GM21576 (cell line): ENCODE results near the gene ACSS1.
"Not testable (repeated sequence)": the region's sequence is repeated elsewhere in the genome, so short reads cannot be mapped to it uniquely, and the experiment has no call there.

Experiments
- ATAC-seq: cut with Tn5 transposase; IDR thresholded peaks from one replicate; pipeline ENCODE4 v1.9.1; 2021; ENCODE audit warnings: mild to moderate bottlenecking, moderate library complexity; ENCODE audit not compliant: unreplicated experiment

The ACSS1 gene

DNA sequence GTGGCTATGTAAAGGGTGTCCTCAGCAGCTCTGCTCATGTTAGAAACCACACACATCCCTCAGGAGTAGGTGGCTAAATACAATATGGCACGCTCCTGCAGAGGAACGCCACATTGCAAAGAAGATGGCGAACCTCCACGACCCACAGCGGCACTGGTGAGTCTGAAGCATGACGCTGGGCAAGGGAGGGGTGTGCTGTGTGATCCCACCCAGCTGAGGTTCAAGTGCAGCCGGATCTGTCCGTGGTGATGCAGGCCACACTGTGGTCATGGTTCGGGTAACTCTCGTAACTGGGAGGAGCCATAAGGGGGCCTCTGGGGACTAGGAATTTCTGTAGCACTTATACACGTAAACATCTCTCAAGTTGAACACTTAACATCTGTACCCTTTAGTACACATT, 42.0 kb downstream of the ACSS1 start:
- no peak for ATAC-seq

DNA sequence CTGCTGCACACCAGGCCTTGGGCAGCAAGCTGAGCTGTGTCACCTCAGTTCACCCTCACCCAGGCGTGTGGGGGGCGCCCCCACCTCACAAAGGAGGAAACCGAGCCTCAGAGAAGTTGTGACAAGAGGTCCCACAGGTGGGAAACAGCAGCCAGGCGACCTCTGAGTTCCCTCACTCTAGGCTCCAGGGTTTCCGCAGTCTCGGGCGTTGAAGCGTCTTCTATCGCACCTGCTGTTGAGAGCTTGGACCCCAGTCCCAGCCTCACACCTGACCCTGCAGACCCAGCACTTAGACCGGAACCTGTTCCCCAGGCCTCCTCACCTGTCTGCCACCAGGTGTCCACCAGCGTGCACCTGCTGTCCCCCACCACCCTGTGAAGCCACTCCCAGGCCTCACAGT, 43.1 kb downstream of the ACSS1 start:
- no peak for ATAC-seq

DNA sequence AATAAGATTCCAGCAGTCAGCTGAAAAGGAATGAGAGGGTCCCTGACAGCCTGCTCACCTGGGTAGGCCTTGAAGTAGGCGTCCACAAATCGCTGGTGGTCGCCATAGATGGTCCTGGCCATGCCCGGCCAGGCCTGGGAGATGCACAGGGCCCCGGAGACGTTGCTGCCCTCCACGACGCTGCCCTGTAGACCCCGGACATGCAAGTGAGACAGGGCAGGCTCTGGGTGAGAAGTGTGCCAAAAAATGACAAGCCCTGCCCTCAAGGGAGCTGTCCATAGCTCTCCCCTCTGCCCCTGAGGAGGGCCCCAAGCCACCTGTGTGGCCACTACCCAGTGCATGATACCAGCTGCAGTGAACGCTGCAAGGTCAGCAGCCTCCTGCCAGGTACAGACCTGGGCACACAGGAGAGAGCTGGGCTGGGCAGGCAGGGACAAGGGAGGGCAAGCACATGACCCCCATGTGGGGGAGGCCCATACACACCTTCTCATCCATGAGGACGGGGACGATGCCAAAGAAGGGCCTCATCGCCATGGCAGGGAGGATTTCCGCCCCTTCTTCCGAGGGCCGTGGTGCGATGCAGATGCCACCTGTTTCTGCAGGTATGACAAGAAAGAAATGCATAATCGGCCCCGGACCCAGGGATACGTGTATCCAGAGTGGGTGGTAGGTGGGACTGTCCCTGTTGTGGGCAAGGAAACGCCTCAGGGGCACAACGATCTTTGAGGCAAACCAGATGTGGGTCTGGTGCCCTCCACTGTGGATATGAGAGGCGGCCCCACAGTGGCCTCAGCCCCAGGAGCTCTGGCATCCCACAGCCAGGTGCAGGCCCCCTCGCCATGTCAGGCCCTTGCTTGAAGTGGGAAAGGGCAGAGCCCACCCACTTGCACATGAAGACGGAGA, 44.2 kb downstream of the ACSS1 start:
- no peak for ATAC-seq

DNA sequence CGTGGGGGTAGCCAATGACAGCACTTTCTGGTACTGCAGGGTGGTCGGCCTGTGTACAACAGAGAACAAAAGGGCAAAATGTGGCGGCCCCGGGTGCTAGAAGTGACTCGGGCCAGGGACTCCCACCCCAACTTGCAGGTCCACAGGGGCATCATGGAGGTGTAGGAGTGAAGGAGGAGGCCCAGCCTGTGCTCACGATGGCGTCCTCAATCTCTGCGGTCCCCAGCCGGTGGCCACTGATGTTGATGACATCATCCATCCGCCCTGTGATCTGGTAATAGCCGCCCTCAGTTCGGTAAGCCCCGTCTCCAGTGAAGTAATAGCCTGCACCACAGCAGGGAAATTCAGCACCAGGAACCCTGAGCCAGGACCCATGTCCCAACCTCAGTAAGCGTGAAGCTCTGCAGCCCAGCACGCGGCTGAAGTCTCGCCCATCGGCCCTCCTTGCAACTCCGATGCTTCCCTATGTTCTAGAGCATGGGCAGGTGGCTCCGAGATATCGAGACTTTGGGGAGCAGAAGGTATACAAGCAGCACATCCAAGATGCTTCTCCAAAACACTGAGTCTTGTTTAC, 45.2 kb downstream of the ACSS1 start:
- no peak for ATAC-seq

DNA sequence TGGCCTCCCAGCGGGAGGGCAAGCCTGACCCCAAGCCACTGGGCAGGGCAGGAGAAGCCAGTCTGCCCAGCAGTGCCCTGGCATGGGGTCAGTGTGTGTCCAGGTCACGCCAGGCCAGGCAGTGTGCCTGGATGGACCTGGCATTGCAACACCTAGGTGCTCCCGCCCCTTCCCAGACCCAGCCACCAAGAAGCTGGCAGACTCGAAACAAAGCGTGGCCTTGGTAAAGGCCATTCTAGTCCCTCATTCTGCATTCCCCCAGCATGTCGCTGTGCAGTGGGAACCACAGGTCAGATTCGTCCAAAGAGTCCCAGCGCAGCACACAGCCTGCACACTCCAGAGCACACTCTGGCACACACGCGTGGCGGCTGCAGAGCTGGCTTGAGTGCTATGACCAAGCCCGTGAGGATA, 46.1 kb downstream of the ACSS1 start:
- no peak for ATAC-seq

DNA sequence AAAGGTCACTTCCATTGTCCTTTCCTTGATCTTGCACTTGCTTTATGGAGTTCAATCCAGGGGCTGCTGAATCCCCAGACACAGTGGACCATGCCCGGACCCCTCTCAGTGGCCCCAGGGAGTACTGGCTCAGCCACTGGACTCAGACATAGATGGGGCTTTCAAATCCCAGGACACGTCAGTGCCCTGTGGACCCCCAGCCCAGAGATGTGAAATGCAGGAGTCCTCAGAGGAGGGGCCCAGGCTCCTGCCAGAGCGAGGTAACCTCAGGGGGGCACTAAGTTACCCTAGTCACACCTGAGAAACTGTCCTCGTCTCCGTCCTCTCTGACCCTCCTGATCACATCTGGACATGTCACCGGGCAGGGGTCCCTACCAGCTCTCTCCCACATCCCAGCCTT, 46.7 kb downstream of the ACSS1 start:
- no peak for ATAC-seq

DNA sequence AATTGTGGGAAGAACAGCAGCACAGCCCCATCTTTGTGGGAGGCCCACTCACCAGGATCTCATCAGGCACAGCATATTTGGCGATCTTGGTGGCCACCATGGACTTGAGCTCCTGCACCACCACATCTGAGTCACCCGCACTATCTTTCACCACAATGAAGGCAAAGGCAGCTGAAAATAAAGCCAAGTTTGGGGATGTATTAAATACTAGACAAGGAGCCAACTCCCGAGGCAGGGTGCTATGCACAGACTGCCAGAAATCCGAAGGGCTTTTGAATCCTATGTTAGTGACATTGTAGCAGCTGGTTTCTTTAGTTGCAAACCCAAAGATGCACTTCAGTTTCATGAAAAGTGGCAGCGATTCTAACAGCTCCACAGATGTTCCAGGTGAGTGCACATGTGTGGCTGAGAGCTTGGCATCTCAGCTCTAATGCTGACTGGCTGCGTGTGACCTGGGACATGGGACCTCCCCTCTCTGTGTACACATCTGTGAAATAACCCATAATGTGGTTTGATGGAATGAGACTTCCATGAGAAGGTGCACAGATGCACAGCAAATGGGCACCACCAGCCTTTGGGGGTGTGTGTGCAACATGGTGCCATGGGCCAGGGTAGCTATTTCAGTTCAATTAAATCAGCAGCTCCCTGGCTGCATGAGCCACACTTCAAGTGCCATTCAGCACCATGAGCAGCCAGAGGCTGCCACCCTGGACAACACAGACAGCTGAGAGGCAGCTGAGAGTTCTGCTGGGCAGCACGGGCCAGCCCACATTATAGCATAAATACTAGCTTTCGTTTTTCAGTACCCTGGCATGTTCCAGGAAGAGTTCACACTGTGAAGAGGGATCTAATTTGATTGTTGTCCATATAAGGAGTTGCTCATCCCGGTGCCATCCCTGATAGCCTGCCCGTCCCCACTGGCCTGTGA, 48.5 kb downstream of the ACSS1 start:
- ATAC-seq, result no peak

DNA sequence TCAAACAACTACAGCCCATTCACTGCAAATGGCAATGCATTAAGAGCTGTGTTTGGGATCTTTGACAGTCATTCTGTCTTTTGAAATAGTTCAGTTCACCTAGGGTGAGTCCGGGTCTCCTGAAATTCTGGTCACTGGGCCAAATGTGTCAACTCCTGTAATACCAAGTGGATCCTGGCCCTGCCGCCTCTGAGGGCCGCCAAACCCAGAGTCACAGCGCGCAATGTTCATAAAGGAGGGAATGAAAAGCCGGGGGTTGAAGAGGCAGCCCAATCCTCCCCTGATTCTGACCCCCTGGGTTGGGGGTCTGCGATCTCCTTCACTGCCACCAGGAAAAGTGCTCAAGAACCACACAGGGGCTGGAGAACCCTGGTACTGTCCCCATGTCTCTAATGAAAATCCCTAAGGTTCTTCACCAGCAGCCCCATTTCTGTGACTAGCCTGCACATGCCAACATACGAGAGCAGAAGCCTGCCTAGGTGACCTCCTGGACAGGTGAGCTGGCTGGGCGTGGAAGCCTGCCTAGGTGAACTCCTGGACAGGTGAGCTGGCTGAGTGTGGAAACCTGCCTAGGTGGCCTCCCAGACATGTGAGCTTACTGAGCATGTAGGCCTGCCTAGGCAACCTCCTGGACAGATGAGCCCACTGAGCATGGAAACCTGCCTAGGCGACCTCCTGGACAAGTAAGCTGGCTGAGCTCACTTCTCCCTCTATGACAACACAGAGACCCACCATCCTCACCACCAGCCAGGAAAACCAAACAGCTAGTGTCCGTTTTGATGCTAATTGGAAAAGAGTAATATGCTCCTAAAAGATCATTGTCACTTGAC, 49.3 kb downstream of the ACSS1 start:
- no peak for ATAC-seq

DNA sequence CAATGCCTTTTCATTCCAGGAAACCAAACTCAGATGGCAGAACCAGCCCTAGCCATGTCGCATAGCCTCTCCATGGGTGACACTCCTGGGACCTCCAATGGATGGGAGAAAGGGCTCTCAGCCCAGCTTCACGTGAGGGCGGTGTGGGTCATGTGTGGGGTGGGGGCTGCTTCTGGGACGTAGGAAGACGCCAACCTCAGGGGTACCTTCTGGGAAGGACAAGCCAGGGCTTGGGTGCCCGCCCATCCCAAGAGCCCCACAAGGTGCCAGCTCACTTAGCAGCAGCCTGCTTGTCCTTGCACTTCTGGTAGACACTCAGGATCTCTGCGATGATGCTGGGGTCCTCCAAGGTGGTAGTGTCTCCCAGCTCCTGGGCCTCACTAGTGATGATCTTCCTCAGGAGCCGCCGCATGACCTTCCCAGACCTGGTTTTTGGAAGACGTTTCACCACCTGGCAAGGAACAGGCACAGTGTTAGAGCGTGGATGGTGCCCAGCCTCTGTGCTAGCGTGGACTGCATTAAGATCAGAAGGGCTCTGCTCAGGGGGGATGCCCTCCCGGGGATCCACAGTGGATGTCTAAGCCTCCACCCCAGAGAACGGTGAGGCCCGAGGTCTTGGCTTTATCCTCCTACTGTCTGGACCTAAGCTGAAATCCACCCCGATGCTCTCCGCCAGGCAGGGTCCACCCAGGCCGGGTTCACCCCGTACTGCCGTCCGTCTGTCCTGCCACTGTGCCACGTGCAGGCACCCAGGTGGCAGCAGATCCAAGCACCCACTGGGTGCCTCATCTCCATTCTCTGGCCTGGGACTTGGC, 50.2 kb downstream of the ACSS1 start:
- no peak for ATAC-seq

DNA sequence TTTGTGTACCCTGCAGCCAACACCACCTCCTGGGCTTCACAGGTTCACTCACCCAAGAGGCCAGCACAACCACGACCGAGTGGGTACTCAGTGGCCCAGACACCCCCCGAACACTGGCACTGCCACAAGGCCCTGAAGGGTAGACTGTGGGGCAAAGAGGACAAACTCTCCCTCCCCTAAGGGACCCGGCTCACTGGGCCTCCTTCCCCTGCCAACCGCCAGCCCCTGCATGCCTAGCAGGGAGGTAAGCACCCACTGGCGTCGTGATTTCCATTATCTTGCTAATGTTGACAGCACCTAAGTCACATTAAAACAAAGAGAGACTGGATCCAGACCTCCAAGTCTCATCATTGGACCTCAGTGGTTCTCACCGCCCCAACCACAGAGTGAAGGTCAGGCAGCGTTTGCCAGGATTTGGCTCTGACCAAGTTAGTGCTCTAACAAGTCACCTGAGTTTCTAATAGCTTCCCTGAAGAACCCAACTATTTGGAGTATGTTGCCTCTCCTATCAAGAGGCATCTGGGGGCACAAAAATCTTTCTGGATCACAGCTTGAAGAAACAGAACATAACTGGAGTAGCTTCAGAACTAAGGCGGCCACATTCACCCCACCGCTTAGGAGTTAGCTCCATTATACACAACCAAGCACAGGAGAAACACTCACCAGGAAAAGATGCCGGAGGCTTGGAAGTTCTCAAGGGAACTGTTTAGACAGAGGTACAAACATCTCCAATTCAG, 51.3 kb downstream of the ACSS1 start:
- ATAC-seq, result no peak

DNA sequence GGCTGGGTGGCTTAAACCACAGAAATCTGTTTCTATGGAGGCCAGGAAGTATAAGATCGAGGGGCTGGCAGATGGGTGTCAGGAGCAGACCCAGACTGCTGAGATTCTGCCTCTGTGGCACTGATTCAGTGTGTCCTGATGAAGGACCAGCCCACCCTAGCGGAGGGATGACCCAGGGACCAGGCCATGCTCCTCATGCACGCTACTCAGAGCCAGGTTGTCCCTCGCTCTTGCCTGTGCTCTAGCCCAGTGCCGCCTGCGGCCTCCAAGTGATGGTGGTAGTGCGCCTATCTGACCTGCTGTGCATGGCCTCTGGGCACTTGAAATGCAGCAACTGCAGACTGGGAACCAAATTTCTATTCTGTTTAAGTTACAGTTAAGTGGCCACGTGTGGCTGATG, 52.3 kb downstream of the ACSS1 start:
- ATAC-seq, result no peak

DNA sequence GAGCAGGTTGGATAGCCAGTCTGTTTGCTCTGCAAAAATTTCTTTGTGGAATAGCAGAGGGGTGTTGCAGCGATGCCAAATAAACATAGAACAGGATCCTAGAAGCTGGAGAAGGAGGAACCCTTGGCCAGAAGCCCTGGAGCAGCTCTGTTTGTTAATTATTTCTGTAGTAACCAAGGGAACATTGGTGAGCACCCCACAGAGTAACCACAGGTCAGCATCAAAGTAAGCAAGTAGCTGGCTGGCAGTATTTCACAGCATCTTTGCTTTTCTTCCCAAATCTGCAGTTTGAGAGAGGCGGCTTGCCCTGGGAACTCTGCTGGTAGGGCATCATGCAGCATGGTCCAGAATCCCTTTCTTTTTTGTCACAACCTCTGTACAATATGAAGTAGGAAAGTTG, 52.7 kb downstream of the ACSS1 start:
- no peak for ATAC-seq

DNA sequence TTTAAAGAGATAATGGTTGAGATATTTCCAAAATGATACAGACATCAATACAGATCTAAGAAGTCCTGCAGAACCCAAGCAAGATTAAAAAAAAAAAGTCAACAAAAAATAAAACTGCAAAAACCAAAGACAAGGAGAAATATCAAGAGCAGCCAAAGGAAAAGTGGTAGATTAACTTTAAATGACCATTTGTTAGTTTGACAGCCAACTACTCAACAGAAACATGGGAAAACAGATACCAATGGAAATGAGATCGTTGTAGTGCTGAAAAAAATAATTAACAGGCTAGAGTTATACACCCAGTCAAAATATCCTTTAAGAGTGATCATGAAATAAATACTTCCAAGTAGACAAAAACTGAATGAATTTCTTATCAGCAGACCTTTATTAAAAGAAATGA, 54.9 kb downstream of the ACSS1 start:
- ATAC-seq, result no peak

DNA sequence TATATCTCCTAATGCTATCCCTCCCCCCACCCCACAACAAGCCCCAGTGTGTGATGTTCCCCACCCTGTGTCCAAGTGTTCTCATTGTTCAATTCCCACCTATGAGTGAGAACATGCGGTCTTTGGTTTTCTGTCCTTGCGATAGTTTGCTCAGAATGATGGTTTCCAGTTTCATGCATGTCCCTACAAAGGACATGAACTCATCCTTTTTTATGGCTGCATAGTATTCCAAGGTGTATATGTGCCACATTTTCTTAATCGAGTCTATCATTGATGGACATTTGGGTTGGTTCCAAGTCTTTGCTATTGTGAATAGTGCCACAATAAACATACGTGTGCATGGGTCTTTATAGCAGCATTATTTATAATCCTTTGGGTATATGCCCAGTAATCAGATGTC, 56.6 kb downstream of the ACSS1 start:
- not testable (repeated sequence) for ATAC-seq

DNA sequence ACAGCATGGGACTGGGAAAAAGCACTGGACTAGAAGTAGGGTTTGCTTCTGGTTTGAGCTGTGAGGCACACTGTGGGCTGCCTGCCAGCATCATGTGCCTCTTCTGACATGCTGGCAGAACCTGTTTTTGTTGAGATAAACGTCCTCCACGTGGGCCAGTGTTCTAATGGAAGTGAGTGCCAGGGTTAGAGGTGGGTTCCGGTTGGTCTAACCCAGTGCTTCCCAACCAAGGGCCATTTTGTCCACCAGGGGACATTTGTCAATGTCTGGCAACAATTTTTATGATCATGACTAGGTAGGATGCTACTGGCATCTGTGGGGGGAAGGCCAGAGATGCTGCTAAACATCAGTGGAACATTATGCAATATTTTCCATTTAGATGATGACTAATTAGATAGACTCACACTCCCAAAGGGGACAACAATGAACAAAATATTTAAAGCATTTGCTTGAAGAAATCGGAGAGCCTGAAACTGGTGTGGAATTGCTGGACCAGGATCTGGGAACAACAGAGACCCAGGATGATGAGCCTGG, 57.6 kb downstream of the ACSS1 start:
- ATAC-seq, result no peak

DNA sequence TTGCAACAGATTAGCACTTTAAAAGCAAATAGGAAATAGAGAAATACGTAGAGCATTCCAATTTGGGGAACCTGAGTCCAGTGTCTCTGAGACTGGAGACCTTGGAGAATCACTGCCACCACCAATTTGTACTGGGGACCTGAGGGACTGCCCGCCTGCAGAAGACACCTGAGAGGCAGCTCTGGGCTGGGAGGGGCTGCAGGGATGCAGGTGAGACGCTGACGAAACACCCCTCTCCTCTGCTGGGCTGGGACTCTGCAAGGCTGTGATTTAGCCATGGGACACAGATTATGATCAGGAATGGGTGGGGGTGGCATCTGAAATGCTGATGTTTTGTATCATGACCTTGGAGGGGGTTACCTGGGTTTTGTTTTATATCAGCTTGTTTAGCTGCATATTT, 58.4 kb downstream of the ACSS1 start:
- no peak for ATAC-seq

DNA sequence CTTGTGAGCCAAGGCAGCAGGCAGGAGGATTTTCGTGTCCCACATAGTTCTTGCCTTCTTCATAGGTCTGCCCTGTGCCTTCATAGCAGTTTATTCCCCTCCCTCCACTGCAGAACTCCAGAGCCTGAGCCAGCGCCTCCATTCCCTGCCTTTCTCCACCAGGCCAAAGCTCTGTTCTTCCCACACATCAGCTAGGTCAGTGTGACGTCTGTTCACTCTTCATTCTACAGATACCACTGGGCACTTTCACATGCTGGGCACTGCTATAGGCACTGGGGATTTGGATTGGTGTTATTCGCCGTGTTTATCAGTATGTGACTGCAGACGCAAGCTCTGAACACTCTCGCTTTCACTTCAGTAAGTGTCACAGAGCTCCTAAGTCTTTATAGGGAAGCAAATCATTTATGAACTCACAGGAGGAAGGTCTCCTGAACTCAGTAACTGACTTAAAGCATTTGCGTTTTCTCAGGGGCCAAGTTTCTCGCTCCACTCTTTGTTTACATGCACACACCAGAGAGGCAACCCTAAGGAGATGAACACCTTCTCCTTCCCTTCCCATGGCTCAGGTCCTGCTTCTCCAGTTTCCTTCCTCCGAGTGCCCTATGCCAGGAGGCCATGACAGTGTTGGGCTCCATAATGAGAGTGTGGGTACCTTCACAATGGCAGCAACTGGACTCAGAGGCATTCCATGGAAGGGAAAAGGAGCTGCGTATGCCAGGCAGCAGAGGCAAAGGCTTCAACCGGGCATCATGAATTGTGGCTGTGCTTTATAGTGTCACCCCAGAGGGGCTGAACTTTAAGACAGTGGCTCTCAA, 59.1 kb downstream of the ACSS1 start:
- ATAC-seq, result no peak

DNA sequence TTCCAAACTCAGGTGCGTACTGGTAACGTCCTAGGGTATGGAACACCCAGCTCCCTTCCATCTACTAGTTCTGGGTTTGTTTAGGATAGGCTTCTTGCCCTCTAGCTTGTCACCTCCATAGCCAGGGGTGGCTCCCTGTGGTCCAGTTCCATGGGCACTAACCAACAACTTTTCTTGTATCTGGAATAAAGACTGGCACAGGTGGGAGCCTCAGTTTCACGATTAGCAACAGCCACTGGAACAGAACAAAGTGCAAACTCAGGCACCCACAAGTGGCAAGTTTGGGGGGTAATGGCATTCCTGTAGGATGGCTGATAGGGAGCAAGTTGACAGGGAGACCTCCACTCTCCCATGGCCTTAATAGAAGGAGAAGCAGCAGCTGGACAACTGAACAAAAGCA, 59.8 kb downstream of the ACSS1 start:
- no peak for ATAC-seq
